IMR-90 (cell line): ENCODE data around the gene MRPL48. TPM values are rescaled to one million over a fixed set of nuclear protein-coding genes. Genes with fewer than 3 reads are reported as not detected.

Source experiments
- ATAC-seq: fragments of 200-7000 bp; cut with Tn5 transposase; 2 replicates; pipeline ENCODE4 v1.9.1; 2020; ENCODE audit warnings: low read depth, mild to moderate bottlenecking, moderate library complexity
- BruUV-seq: library from RNA; stranded (reverse); fragments of 400-500 nt; replicated peaks from 2 replicates; lab custom pipeline; 2021; lab: Mats Ljungman, UMichigan
- CTCF ChIA-PET: fragments of 300-600 bp; formaldehyde crosslinking; extraction: SDS; loops from one replicate; lab custom pipeline; 2021; ENCODE audit warnings: antibody characterized with exemption; lab: Yijun Ruan, JAX
- POLR2A ChIA-PET: fragments of 300-600 bp; sonication (Branson Sonifier 250); formaldehyde crosslinking; loops from one replicate; lab custom pipeline; 2022; ENCODE audit warnings: antibody characterized with exemption; ENCODE audit not compliant: unreplicated experiment; lab: Charles Lee
- DNase-seq: peaks from one replicate; pipeline ENCODE4 v3.0.0; 2013
- H2AFZ ChIP-seq: replicated peaks from 2 replicates; pipeline ENCODE3; 2013; ENCODE audit warnings: low read length, mild to moderate bottlenecking; ENCODE audit not compliant: poor library complexity
- H2AK5ac ChIP-seq: 2 replicates; pipeline ENCODE4 v1.6.1; 2013; ENCODE audit warnings: low read depth, low read length, inconsistent platforms
- H2AK9ac ChIP-seq: replicated peaks from 2 replicates; pipeline ENCODE3; 2013; ENCODE audit warnings: mild to moderate bottlenecking, low read depth, low read length, moderate library complexity; ENCODE audit not compliant: poor library complexity
- H2BK120ac ChIP-seq: 2 replicates; pipeline ENCODE4 v1.6.1; 2013; ENCODE audit warnings: low read depth, low read length, inconsistent platforms
- H2BK15ac ChIP-seq: 3 replicates; pipeline ENCODE4 v1.6.1; 2013; ENCODE audit warnings: low read depth, low read length, inconsistent platforms
- H2BK20ac ChIP-seq: 2 replicates; pipeline ENCODE4 v1.6.1; 2013; ENCODE audit warnings: low read depth, mild to moderate bottlenecking, inconsistent platforms, low read length, moderate library complexity
- H2BK5ac ChIP-seq: 2 replicates; pipeline ENCODE4 v1.6.1; 2013; ENCODE audit warnings: mild to moderate bottlenecking, low read depth, low read length, inconsistent platforms; ENCODE audit not compliant: poor library complexity, severe bottlenecking
- H3K14ac ChIP-seq: replicated peaks from 2 replicates; pipeline ENCODE4 v1.6.1; 2013; ENCODE audit warnings: low read depth, low read length, inconsistent platforms
- H3K18ac ChIP-seq: 2 replicates; pipeline ENCODE4 v1.6.1; 2013; ENCODE audit warnings: low read depth, low read length, control low read depth
- H3K23ac ChIP-seq: 2 replicates; pipeline ENCODE4 v1.6.1; 2013; ENCODE audit warnings: low read depth, low read length, inconsistent platforms
- H3K27ac ChIP-seq: 2 replicates; pipeline ENCODE4 v1.5.1; 2013; ENCODE audit warnings: mild to moderate bottlenecking, control low read depth, low read length; ENCODE audit not compliant: insufficient read depth
- H3K27me3 ChIP-seq: 2 replicates; pipeline ENCODE4 v1.6.1; 2013; ENCODE audit warnings: low read length; ENCODE audit not compliant: control insufficient read depth, insufficient read depth
- H3K36me3 ChIP-seq: 2 replicates; pipeline ENCODE4 v1.6.1; 2013; ENCODE audit warnings: low read length, mixed read lengths; ENCODE audit not compliant: control insufficient read depth, insufficient read depth
- H3K4ac ChIP-seq: 2 replicates; pipeline ENCODE4 v1.6.1; 2013; ENCODE audit warnings: low read depth, low read length, inconsistent platforms
- H3K4me1 ChIP-seq: 2 replicates; pipeline ENCODE4 v1.6.1; 2013; ENCODE audit warnings: low read length, mixed read lengths; ENCODE audit not compliant: control insufficient read depth, insufficient read depth
- H3K4me2 ChIP-seq: 2 replicates; pipeline ENCODE4 v1.6.1; 2013; ENCODE audit warnings: low read depth, mild to moderate bottlenecking, control low read depth, low read length, moderate library complexity
- H3K4me3 ChIP-seq: 2 replicates; pipeline ENCODE4 v1.5.1; 2013; ENCODE audit warnings: low read depth, mild to moderate bottlenecking, control low read depth, low read length, moderate library complexity; ENCODE audit not compliant: insufficient read depth
- H3K56ac ChIP-seq: 2 replicates; pipeline ENCODE4 v1.6.1; 2013; ENCODE audit warnings: low read length, inconsistent platforms; ENCODE audit not compliant: insufficient read depth; ENCODE audit errors: extremely low read depth
- H3K79me1 ChIP-seq, 2 experiments: 2 replicates each; pipeline ENCODE4 v1.6.1; 2013; ENCODE audit warnings: low read length in 2 of 2, inconsistent platforms in 1 of 2, low read depth in 1 of 2
- H3K9ac ChIP-seq: 2 replicates; pipeline ENCODE4 v1.6.1; 2013; ENCODE audit warnings: low read depth, low read length, control low read depth
- H3K9me1 ChIP-seq: 2 replicates; pipeline ENCODE4 v1.6.1; 2013; ENCODE audit warnings: low read length, inconsistent platforms; ENCODE audit not compliant: insufficient read depth
- H3K9me3 ChIP-seq: 2 replicates; pipeline ENCODE4 v1.6.1; 2013; ENCODE audit warnings: low read length; ENCODE audit not compliant: control insufficient read depth, insufficient read depth
- H4K20me1 ChIP-seq: 2 replicates; pipeline ENCODE4 v1.6.1; 2013; ENCODE audit warnings: low read length, inconsistent platforms; ENCODE audit not compliant: insufficient read depth
- H4K5ac ChIP-seq: 2 replicates; pipeline ENCODE4 v1.6.1; 2013; ENCODE audit warnings: mild to moderate bottlenecking, low read depth, low read length, control low read depth
- H4K8ac ChIP-seq, 2 experiments: 2 replicates each; pipeline ENCODE4 v1.6.1; 2013; ENCODE audit warnings: low read depth in 2 of 2, low read length in 2 of 2, control low read depth in 1 of 2, inconsistent platforms in 1 of 2
- H4K91ac ChIP-seq: 2 replicates; pipeline ENCODE4 v1.6.1; 2013; ENCODE audit warnings: low read depth, low read length, inconsistent platforms; ENCODE audit not compliant: insufficient read depth
- MXI1 ChIP-seq: IDR thresholded peaks from 2 replicates; pipeline ENCODE4 v1.6.1; 2012; ENCODE audit warnings: low read depth, mild to moderate bottlenecking, low read length, moderate library complexity, borderline replicate concordance
- NFE2L2 ChIP-seq: fragments of 150-350 bp; IDR thresholded peaks from 2 replicates; pipeline ENCODE4 v1.6.1; 2016; ENCODE audit warnings: low read depth, mild to moderate bottlenecking, low read length
- RCOR1 ChIP-seq: IDR thresholded peaks from 2 replicates; pipeline ENCODE4 v1.6.1; 2012; ENCODE audit warnings: mild to moderate bottlenecking, low read length, improper control_type of control experiment; ENCODE audit not compliant: insufficient replicate concordance
- RFX5 ChIP-seq: IDR thresholded peaks from 2 replicates; pipeline ENCODE4 v1.8.0; 2012; ENCODE audit warnings: low read depth, mild to moderate bottlenecking, low read length, moderate library complexity
- WGBS, 2 experiments: methylation state at CpG; one replicate each; pipeline versions ENCODE4 v1.1.5 to v1.1.7; 2013; ENCODE audit warnings: missing lambda C conversion rate in 2 of 2; ENCODE audit not compliant: insufficient read length in 1 of 2; ENCODE audit errors: extremely low coverage in 2 of 2; 5-methylcytosine and 5-hydroxymethylcytosine counted together
- dilution Hi-C: fragments of 300-500 bp; cut with HindIII; formaldehyde crosslinking; loops from one replicate; pipeline ENCODE4 v1.14.3; 2018; ENCODE audit warnings: low sequenced_read_pairs; ENCODE audit not compliant: unreplicated experiment
- in situ Hi-C: fragments of 300-500 bp; cut with MboI; formaldehyde crosslinking; loops from 3 replicates; pipeline ENCODE4 v1.14.3; 2019; ENCODE audit warnings: low sequenced_read_pairs, inconsistent platforms, mixed read lengths
- intact Hi-C: fragments of 100-400 bp; cut with micrococcal nuclease; formaldehyde crosslinking; loops from 2 replicates; pipeline ENCODE4 v1.10.0; 2022
- polyA plus RNA-seq, 3 experiments: library from polyadenylated mRNA; depleted of rRNA; stranded (reverse); fragments of >200 nt; gene quantifications; 2 replicates each; pipeline ENCODE4 v1.2.3, GENCODE V29; 2012; ENCODE audit warnings: low replicate concordance in 1 of 3
- total RNA-seq: library from RNA; depleted of rRNA; stranded (reverse); fragments of >200 nt; gene quantifications from 2 replicates; pipeline ENCODE4 v1.2.3, GENCODE V29; 2012

Gene MRPL48
- total and polyA plus RNA-seq, 2 of the 4 experiments (the other 2 are of a cell fraction): 24.0 to 29.4 TPM

DNA sequence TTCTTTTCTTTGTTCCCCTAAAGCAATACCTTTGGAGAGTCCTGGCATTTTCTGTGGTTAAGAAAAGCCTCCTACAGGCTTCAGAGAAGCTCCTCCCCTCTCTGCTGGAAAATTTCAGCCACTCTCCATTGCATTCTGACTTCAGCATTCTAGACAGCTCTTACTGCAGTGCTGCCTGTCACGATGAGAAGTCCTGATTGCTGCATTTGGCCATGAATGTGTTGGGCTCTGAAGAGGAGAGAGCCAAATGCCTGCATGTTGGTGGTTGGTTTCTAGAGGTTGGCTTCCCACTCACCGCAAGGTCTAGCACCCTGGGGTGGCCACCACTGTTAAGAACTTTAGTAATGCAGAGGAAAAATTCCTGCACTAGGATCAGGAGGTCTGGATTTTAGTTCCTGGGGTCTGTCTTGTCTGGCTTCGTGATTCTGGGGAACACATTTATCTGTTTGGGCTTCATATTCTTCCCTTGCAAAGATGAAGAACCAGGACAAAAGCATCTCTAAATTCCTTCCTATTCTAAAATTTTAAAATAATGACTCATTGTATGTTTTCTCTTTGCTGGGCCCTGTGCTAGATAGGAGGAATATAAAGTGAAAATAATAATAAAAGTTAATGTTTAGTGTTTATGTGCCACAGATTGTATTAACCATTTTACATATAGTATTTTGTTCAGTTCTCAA lies 50.9 kb downstream of the MRPL48 start:
- dilution Hi-C loops (no loop called here), in situ Hi-C loops (no loop called here), intact Hi-C loops (no loop called here)
- CTCF ChIA-PET: no interaction called here
- DNase-seq (peak; percentile 50), ATAC-seq (peak; percentile 94)
- Histone ChIP-seq H4K20me1 (no peaks in the 10 kb centered on the region; the same call in 1 of the 2 replicates), H2BK120ac (no peak overlapping the region), H3K27me3 (no peaks in the 10 kb centered on the region), H3K79me1 (peaks cover 0 to 12% of the 10 kb centered on the region in 2 experiments; a peak in 3 of 4 replicates), H2BK20ac (0 out of 2 replicates have a peak overlapping the region, but pooled peaks have one; percentile 38), H3K4ac (peak overlapping the region; percentile 48; the same call in 1 of the 2 replicates), H2BK15ac (no peak overlapping the region), H3K27ac (peak overlapping the region; percentile 5; the same call in 1 of the 2 replicates), H3K9me1 (peaks cover 6% of the 10 kb centered on the region), H4K8ac (peak overlapping the region in 1 of 2 experiments; percentile 37; a peak in 2 of 4 replicates), H3K9ac (no peak overlapping the region), H2AFZ (peak overlapping the region; percentile 80), H3K36me3 (peaks cover 5% of the 10 kb centered on the region), H3K4me1 (peaks cover 4% of the 10 kb centered on the region), H3K9me3 (no peaks in the 10 kb centered on the region), H2AK9ac (no peak overlapping the region), H3K23ac (0 out of 2 replicates have a peak overlapping the region, but pooled peaks have one; percentile 41), H4K91ac (no peak overlapping the region), H2BK5ac (no peak overlapping the region), H2AK5ac (no peak overlapping the region), H3K4me2 (peak overlapping the region; percentile 18), H3K18ac (no peak overlapping the region), H4K5ac (no peak overlapping the region), H3K56ac (no peak overlapping the region), H3K14ac (no peak overlapping the region), H3K4me3 (no peak overlapping the region)
- no TSS peak for BruUV-seq
- POLR2A ChIA-PET: no interaction called here
- TF ChIP-seq NFE2L2: no peak
- TF ChIP-seq MXI1: no peak
- TF ChIP-seq RCOR1: no peak
- no peak for TF ChIP-seq RFX5
- 100% methylated on average over 1 of the region's 3 CpGs; no CpG with 5 or more reads in 1 of the 2 experiments for WGBS, 2 experiments
